Hepatocyte (in vitro differentiated cells): Measurements from ENCODE around the gene SYVN1. TPM values are rescaled to one million over a fixed set of nuclear protein-coding genes. Genes with fewer than 3 reads are reported as not detected.
A peak's percentile ranks its signal among the peaks of the same experiment; 100 is the strongest.

Source experiments
- DNase-seq: peaks from one replicate; pipeline ENCODE4 v3.0.0-alpha.2; 2016; ENCODE audit warnings: low spot score
- H2AFZ ChIP-seq: fragments of 200-600 bp; sonication (generic); 2 replicates; pipeline ENCODE4 v1.6.0; 2016; ENCODE audit warnings: antibody characterized with exemption, mild to moderate bottlenecking
- H3K27ac ChIP-seq: fragments of 200-600 bp; sonication (generic); 2 replicates; pipeline ENCODE4 v1.5.1; 2016; ENCODE audit warnings: mild to moderate bottlenecking
- H3K27me3 ChIP-seq: fragments of 200-600 bp; sonication (generic); 2 replicates; pipeline ENCODE4 v1.6.1; 2016
- H3K36me3 ChIP-seq: fragments of 200-600 bp; sonication (generic); replicated peaks from 2 replicates; pipeline ENCODE4 v1.5.1; 2016; ENCODE audit warnings: low read depth; ENCODE audit not compliant: insufficient read depth
- H3K4me1 ChIP-seq: fragments of 200-600 bp; sonication (generic); 2 replicates; pipeline ENCODE4 v1.5.1; 2016; ENCODE audit warnings: mild to moderate bottlenecking, moderate library complexity; ENCODE audit not compliant: insufficient read depth
- H3K4me2 ChIP-seq: fragments of 200-600 bp; sonication (generic); 2 replicates; pipeline ENCODE4 v1.6.0; 2016
- H3K4me3 ChIP-seq: fragments of 200-600 bp; sonication (generic); 2 replicates; pipeline ENCODE4 v1.5.1; 2016; ENCODE audit warnings: mild to moderate bottlenecking
- H3K79me2 ChIP-seq: fragments of 200-600 bp; sonication (generic); 2 replicates; pipeline ENCODE4 v1.6.0; 2017; ENCODE audit warnings: mild to moderate bottlenecking
- H3K9me2 ChIP-seq: fragments of 200-600 bp; sonication (generic); replicated peaks from 2 replicates; pipeline ENCODE4 v1.6.0; 2017; ENCODE audit warnings: mild to moderate bottlenecking; ENCODE audit not compliant: insufficient read depth
- H3K9me3 ChIP-seq: fragments of 200-600 bp; sonication (generic); 2 replicates; pipeline ENCODE4 v1.5.1; 2016; ENCODE audit warnings: low read depth, mild to moderate bottlenecking
- H4K20me1 ChIP-seq: fragments of 200-600 bp; sonication (generic); 2 replicates; pipeline ENCODE4 v1.6.0; 2016; ENCODE audit warnings: mild to moderate bottlenecking; ENCODE audit not compliant: insufficient read depth, poor library complexity, severe bottlenecking
- EZH2 ChIP-seq: fragments of 200-600 bp; sonication (generic); IDR thresholded peaks from 2 replicates; pipeline ENCODE4 v1.6.1; 2016; ENCODE audit warnings: antibody characterized with exemption, mild to moderate bottlenecking, borderline replicate concordance
- EZH2phosphoT487 ChIP-seq: fragments of 200-600 bp; sonication (generic); IDR thresholded peaks from one replicate; pipeline ENCODE4 v1.6.1; 2018; ENCODE audit warnings: antibody characterized with exemption, mild to moderate bottlenecking, low read depth, moderate library complexity; ENCODE audit not compliant: unreplicated experiment, severe bottlenecking
- WGBS: methylation state at CpG from one replicate; pipeline ENCODE4 v1.1.6; 2016; ENCODE audit warnings: low lambda C conversion rate; ENCODE audit errors: missing lambda C conversion rate; 5-methylcytosine and 5-hydroxymethylcytosine counted together
- polyA plus RNA-seq: library from polyadenylated mRNA; unstranded; fragments of >200 nt; fragmentation: Nextera tagmentation; extraction: Ambion mirVana; gene quantifications from 2 replicates; pipeline ENCODE4 v1.2.1, GENCODE V29; 2016
- total RNA-seq: library from RNA; depleted of rRNA; stranded (reverse); fragments of >200 nt; gene quantifications from 2 replicates; pipeline ENCODE4 v1.2.3, GENCODE V29; 2014
- TF ChIP-seq, protein P1 (sequence below): fragments of 200-600 bp; sonication (generic); IDR thresholded peaks from 2 replicates; pipeline ENCODE4 v1.5.1; 2016; ENCODE audit warnings: antibody characterized with exemption, mild to moderate bottlenecking; ENCODE audit not compliant: poor library complexity

Gene SYVN1
- total and polyA plus RNA-seq, 2 experiments from 2014 or later, result 27.7 to 31.8 TPM

DNA sequence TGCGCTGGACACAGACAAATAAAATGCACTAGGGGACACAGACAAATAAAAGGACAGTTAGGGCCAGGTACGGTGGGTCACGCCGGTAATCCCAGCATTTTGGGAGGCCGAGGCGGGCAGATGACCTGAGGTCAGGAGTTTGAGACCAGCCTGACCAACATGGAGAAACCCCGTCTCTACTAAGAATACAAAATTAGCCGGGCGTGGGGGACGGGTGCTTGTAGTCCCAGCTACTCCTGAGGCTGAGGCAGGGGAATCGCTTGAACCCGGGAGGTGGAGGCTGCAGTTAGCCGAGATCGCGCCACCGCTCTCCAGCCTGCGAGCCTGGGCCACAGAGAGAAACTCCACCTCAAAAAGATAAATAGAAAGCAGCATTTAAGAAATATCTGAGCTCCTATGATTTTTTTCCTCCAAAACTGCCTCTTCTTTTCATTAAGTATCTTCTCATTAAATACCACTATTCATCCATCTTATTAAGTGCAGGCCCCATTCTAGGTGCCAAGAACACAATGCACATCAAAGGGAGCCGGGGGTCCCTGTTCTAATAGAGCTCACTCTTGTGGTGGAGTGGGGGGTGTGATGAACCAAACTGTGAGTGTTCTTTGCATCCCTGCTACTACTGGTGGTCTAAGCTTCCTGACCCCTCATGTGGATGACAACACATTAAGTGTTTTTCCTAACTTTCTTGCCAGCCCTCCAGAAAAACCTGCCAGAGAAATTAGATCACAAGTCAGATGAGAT, 16.1 kb downstream of the SYVN1 start:
- Histone ChIP-seq H2AFZ (no peak overlapping the region), H3K4me1 (peaks cover 30% of the 10 kb centered on the region), H3K27me3 (no peaks in the 10 kb centered on the region), H3K4me3 (no peak overlapping the region), H3K79me2 (peaks cover 68% of the 10 kb centered on the region), H4K20me1 (no peaks in the 10 kb centered on the region), H3K9me2 (no peaks in the 10 kb centered on the region), H3K9me3 (no peaks in the 10 kb centered on the region), H3K27ac (no peak overlapping the region), H3K36me3 (peaks cover 2% of the 10 kb centered on the region), H3K4me2 (no peak overlapping the region)
- no peak for TF ChIP-seq EZH2
- TF ChIP-seq, protein P1, sequence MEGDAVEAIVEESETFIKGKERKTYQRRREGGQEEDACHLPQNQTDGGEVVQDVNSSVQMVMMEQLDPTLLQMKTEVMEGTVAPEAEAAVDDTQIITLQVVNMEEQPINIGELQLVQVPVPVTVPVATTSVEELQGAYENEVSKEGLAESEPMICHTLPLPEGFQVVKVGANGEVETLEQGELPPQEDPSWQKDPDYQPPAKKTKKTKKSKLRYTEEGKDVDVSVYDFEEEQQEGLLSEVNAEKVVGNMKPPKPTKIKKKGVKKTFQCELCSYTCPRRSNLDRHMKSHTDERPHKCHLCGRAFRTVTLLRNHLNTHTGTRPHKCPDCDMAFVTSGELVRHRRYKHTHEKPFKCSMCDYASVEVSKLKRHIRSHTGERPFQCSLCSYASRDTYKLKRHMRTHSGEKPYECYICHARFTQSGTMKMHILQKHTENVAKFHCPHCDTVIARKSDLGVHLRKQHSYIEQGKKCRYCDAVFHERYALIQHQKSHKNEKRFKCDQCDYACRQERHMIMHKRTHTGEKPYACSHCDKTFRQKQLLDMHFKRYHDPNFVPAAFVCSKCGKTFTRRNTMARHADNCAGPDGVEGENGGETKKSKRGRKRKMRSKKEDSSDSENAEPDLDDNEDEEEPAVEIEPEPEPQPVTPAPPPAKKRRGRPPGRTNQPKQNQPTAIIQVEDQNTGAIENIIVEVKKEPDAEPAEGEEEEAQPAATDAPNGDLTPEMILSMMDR, result no peak
- no peak for TF ChIP-seq EZH2phosphoT487
- 89% methylated on average over 18 of the region's 18 CpGs for WGBS
- DNase-seq, result no peak

DNA sequence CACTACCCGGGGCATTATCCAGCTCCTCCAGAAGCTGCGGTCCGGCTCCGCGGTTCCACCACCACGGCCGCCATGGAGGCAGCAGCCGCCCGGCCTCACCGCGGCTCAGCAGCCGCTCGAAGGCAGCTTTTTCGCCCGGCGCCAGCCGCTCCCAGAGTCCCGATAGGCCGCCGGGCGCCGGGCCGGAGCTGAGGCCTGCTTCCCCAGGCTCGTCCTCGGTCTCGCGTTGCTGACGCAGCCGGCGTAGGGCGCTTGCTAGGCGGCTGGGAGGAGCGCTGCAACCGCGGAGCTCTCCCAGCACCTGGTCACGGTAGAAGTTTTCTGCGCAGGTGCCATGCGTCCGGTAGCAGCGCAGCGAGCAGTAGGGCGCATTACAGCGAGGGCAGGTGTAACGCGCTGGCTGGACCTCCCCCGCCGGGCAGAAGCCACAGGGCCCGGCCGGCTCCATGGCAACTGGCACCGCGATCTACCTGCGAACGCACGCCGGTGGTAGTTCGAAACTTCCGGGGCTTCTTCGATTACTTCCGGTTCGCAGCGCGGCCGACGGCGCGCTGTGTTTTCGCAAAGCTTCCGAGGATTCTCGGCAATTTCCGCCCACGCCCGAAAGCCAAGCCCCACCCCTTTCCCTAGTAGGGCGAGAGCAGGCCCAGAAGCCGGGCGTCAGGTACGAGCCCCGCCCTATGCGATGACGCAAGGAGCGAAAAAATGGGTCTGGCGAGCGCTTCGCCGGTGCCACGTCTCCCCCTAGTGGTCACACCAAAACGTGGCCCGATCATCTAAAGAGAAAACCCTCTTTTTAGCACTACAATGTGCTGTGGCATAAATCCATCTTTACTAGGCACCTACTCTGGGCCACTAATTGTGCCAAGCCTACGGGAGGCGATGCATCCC, 16.9 kb downstream of the SYVN1 start, which contains the start of gene ZNHIT2:
Gene ZNHIT2 (minus strand): TSS at position 496 of the 891 bp plus-strand sequence. CDS start 48 bp downstream, at position 448.
- Histone ChIP-seq H3K79me2 (peaks cover 69% of the 10 kb centered on the region), H3K27ac (peak within 1 kb of the TSS; percentile 82), H3K4me3 (peak within 1 kb of the TSS; percentile 52), H2AFZ (no peak within 1 kb of the TSS), H3K4me1 (peaks cover 32% of the 10 kb centered on the region), H4K20me1 (no peaks in the 10 kb centered on the region), H3K36me3 (peaks cover 2% of the 10 kb centered on the region), H3K27me3 (no peaks in the 10 kb centered on the region), H3K9me3 (no peaks in the 10 kb centered on the region), H3K4me2 (peak within 1 kb of the TSS; percentile 87), H3K9me2 (no peaks in the 10 kb centered on the region)
- DNase-seq, result peak; percentile 100
- WGBS, result 1% methylated on average over 87 of the region's 89 CpGs
- no peak for TF ChIP-seq EZH2phosphoT487
- TF ChIP-seq, protein P1, result peak; percentile 95
- TF ChIP-seq EZH2, result no peak

DNA sequence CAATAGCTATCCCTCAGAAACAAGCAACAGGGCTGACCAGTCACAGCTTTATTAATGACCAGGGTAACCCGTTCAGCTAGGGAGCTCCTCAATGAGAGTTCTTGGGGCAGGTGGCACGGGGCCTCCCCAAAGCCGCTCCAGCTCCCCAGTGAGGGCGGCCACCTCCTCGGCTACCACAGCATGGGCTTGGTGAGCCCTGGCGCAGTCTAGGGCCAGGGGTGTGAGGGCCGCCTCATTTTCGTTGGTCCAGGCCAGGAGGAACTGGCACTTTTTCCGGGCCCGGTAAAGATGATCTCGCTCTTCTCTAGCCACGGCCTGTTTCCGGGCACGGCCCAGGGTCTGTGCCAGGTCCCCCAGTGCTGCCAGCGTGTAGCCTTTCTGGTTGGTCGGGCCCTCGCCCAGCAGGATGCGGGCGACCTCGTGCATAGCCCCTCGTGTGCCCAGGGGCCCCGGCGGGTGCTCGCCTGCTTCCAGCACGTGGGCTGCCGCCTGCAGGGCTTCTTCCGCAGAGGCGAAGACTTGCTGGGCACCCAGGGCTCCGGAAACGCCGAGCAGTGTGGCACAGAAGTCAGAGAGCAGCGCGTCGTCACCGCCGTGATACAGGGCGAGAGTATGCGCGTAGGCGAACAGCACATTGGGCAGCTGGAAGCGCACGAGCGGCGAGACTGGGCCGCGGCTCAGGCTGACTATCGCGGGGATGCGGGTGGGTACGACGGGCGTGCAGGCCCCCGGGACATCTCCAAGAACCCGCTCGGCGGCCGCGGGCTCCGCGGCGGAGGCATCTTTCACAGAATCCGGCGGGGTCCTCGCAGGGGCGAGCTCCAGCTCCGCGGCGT, 17.7 kb downstream of the SYVN1 start:
- Histone ChIP-seq H3K9me3 (no peaks in the 10 kb centered on the region), H3K4me3 (peak overlapping the region; percentile 52), H3K4me1 (peaks cover 32% of the 10 kb centered on the region), H3K36me3 (peaks cover 2% of the 10 kb centered on the region), H3K27ac (peak overlapping the region; percentile 82), H3K79me2 (peaks cover 67% of the 10 kb centered on the region), H3K9me2 (no peaks in the 10 kb centered on the region), H4K20me1 (no peaks in the 10 kb centered on the region), H3K27me3 (no peaks in the 10 kb centered on the region), H3K4me2 (peak overlapping the region; percentile 87), H2AFZ (no peak overlapping the region)
- DNase-seq, result peak; percentile 58
- WGBS, result 34% methylated on average over 64 of the region's 68 CpGs
- TF ChIP-seq EZH2phosphoT487 (no peak), EZH2 (no peak)
- TF ChIP-seq, protein P1, result no peak
